Measurements from ENCODE around the gene KRT85. TPM values are rescaled to one million over a fixed set of nuclear protein-coding genes. Genes with fewer than 3 reads are reported as not detected.

Gene KRT85
- total RNA-seq, 5 donors from 2014 or later (not counting 1 experiment from before 2014, with no cell fraction given): not detected

DNA sequence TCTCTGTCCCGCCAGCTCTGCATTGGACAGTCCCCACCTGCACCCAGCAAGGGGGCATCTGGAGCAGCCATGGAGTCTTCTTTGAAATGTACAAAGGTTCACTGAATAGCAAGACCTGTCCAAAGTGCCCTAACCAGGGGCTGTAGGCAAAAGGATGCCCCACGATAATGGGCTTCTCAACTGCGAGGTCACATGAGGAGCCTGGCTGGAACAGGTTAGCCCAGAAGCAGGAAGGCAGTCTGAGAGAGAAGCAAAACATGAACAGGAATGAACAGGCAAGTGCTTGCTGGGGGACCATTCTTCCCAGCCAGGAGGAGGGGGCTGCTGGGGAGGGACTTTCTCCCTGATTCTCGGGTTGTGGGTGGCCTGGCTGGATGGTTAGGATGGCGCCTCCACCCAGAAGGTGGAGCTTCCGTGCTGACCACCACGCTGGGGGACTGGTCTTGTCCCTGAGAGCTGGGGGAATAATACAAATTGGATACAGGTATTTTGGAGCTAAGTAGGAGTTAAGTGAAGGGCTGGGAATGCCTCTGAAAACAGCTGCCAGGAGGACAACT is 7.1 kb downstream of the KRT85 start:
- H3K4me1 Mint-ChIP-seq: peaks cover 22 to 28% (median 23%) of the 10 kb centered on the region in 3 donors
- Histone ChIP-seq H3K4me1 (ENCODE audit: control insufficient read depth in 1 of 2, extremely low read depth in 1 of 2, insufficient read depth in 2 of 2, low read length in 2 of 2) (peaks cover 13 to 35% of the 10 kb centered on the region in 2 experiments), H3K27me3 (replicated peaks in 1 of 2; ENCODE audit: control insufficient read depth in 2 of 2, extremely low read depth in 1 of 2, insufficient read depth in 2 of 2, low read length in 1 of 2) (peaks cover 0 to 47% of the 10 kb centered on the region in 2 experiments), H3K9me3 (no peaks in the 10 kb centered on the region), H3K27ac (ENCODE audit: low read length) (no peak overlapping the region), H3K36me3 (ENCODE audit: control insufficient read depth in 2 of 2, extremely low read depth in 1 of 2, insufficient read depth in 1 of 2, low read length in 1 of 2) (no peaks in the 10 kb centered on the region), H3K4me3 (ENCODE audit: control insufficient read depth in 1 of 2, extremely low read depth in 1 of 2, low read length in 1 of 2) (no peak overlapping the region)
- ChIA-PET POLR2A (no interaction called here), CTCF (no interaction called here)
- no peak overlapping the region for H3K4me3 Mint-ChIP-seq
- no peak overlapping the region for H3K27ac Mint-ChIP-seq
- 87% methylated on average over 7 of the region's 7 CpGs for WGBS (ENCODE audit: insufficient coverage)
- ATAC-seq (replicated peaks in 1 of 4) (no peak), DNase-seq (no peak)
- H3K36me3 Mint-ChIP-seq: no peaks in the 10 kb centered on the region
- H3K27me3 Mint-ChIP-seq: peaks cover 0 to 4% of the 10 kb centered on the region in 2 donors
- H3K9me3 Mint-ChIP-seq: no peaks in the 10 kb centered on the region

DNA sequence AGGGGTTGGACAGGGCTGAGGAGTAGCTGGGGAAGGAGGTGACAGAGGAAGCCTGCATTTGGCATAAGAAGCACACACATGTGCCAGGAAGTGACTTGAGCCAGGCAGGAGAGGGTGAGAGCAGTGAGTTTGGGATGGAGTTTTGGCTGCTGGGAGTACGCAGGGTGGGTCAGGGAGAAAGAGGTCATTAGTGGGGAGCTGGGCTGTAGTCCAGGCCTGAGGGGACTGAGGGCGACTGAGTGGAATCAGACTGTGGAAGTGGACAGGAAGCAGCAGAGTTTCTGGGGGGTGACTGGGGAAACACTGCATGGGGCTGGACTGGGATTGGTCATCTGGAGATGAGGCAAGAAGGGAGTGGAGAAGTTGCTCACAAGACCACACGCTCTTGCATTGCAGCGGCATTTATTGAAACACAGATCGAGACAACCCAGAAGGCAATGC is 7.6 kb downstream of the KRT85 start:
- Mint-ChIP-seq H3K4me1 (peaks cover 22 to 28% (median 23%) of the 10 kb centered on the region in 3 donors), H3K36me3 (no peaks in the 10 kb centered on the region), H3K4me3 (no peak overlapping the region), H3K27ac (peak overlapping the region; percentile 33 to 62), H3K9me3 (no peaks in the 10 kb centered on the region), H3K27me3 (no peaks in the 10 kb centered on the region)
- CTCF ChIA-PET: no interaction called here
- POLR2A ChIA-PET: no interaction called here
- Histone ChIP-seq H3K4me3 (ENCODE audit: control insufficient read depth in 1 of 2, extremely low read depth in 1 of 2, low read length in 1 of 2) (no peak overlapping the region), H3K9me3 (no peaks in the 10 kb centered on the region), H3K27ac (ENCODE audit: low read length) (no peak overlapping the region), H3K36me3 (ENCODE audit: control insufficient read depth in 2 of 2, extremely low read depth in 1 of 2, insufficient read depth in 1 of 2, low read length in 1 of 2) (no peaks in the 10 kb centered on the region), H3K4me1 (ENCODE audit: control insufficient read depth in 1 of 2, extremely low read depth in 1 of 2, insufficient read depth in 2 of 2, low read length in 2 of 2) (peaks cover 13 to 35% of the 10 kb centered on the region in 2 experiments), H3K27me3 (replicated peaks in 1 of 2; ENCODE audit: control insufficient read depth in 2 of 2, extremely low read depth in 1 of 2, insufficient read depth in 2 of 2, low read length in 1 of 2) (peaks cover 0 to 46% of the 10 kb centered on the region in 2 experiments)
- no peak for DNase-seq
- ATAC-seq (replicated peaks in 1 of 4): no peak
- 94% methylated on average over 4 of the region's 5 CpGs for WGBS (ENCODE audit: insufficient coverage)

DNA sequence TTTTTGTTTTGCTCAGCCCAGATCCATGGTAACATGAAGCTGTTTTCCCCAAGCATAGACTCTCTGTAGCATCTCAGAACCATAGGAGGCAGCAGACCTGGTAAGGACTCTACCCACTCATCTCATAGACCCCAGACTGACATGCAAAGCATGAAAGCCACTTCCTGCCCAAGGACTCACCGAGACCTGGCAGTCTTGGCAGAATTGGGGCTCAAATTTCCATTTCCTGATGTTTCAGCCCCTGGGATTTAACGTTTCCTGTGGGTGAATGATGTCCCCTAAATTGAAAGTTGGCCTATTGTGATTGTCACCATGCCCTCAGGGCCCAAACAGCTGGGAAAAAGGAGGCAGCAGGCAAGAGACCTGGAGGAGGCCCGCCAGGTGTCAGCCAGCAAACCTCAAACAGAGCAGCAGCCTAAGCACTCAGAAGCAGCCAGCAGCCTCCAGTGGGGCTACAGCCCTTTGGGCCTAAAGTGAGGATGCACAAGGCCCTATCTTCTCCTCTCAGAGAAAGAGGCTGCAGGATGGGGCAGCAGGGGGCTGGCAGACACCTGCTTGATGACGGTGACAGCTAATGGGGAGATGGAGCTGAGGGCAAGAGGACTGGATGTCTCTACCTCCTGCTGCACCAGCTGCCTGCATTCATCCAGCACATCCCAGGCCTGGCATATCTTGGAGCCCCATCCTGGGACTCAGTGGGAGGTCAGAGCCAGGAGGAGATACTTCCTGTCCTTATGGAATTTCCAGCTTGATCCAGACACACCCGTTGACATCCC is 8.5 kb downstream of the KRT85 start:
- peaks cover 13 to 35% of the 10 kb centered on the region in 2 experiments for H3K4me1 ChIP-seq (ENCODE audit: control insufficient read depth in 1 of 2, extremely low read depth in 1 of 2, insufficient read depth in 2 of 2, low read length in 2 of 2)
- H3K27me3 ChIP-seq (replicated peaks in 1 of 2; ENCODE audit: control insufficient read depth in 2 of 2, extremely low read depth in 1 of 2, insufficient read depth in 2 of 2, low read length in 1 of 2): peaks cover 0 to 45% of the 10 kb centered on the region in 2 experiments
- Mint-ChIP-seq H3K9me3 (no peaks in the 10 kb centered on the region), H3K4me3 (peak overlapping the region in 1 of 3 donors; percentile 56), H3K27me3 (peaks cover 0 to 4% of the 10 kb centered on the region in 2 donors), H3K36me3 (no peaks in the 10 kb centered on the region), H3K4me1 (peaks cover 22 to 28% (median 23%) of the 10 kb centered on the region in 3 donors), H3K27ac (peak overlapping the region; percentile 65 to 69)
- no peaks in the 10 kb centered on the region for H3K9me3 ChIP-seq
- WGBS (ENCODE audit: insufficient coverage): 6% methylated on average over 3 of the region's 5 CpGs
- CTCF ChIA-PET: no interaction called here
- peak; percentile 91 to 99 (median 96) for ATAC-seq (replicated peaks in 1 of 4)
- no peaks in the 10 kb centered on the region for H3K36me3 ChIP-seq (ENCODE audit: control insufficient read depth in 2 of 2, extremely low read depth in 1 of 2, insufficient read depth in 1 of 2, low read length in 1 of 2)
- POLR2A ChIA-PET: no interaction called here
- peak overlapping the region in 1 of 2 donors; percentile 2 for H3K4me3 ChIP-seq (ENCODE audit: control insufficient read depth in 1 of 2, extremely low read depth in 1 of 2, low read length in 1 of 2)
- peak in 22 of 35 experiments; percentile 6 to 60 (median 22) for DNase-seq
- no peak overlapping the region for H3K27ac ChIP-seq (ENCODE audit: low read length)

DNA sequence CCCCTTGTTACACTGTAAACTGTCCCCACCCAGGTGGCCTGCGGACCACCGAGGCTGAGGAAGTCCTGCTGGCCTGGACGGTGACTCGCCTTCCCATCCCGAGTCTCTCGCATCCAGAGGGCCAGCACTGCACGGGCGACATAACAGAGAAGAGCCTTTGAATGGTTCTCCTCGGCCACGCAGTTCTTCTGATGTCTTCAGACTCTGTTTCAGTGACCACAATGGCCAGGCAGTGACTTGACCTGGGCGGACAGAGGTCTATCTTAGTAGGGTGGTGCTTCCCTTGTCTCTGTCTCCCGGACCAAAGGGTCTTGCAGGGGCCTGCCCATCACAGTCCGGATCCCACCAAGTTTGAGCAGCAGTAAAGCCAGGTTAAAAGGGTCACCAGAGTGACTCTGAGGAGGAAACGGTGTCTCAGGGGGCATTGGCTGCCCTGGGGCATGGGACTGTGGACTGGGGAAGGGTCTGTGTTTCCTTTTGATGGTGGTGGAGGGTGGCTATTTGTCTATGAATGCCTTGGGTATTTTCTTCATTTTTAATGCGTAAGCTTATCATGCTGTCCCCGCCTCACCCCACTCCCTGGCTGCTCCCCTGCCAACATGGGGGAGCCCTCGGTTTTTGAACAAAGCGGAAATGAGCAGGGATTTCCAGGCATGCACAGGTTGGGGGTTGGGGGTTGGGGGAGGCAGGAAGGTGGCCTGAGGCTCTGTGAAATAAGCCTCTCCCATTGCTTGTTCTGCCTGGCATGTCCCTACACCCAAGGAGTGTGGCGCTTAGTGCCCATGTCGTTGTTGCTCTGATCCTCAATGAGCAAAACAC is 10.3 kb downstream of the KRT85 start:
- POLR2A ChIA-PET: no interaction called here

DNA sequence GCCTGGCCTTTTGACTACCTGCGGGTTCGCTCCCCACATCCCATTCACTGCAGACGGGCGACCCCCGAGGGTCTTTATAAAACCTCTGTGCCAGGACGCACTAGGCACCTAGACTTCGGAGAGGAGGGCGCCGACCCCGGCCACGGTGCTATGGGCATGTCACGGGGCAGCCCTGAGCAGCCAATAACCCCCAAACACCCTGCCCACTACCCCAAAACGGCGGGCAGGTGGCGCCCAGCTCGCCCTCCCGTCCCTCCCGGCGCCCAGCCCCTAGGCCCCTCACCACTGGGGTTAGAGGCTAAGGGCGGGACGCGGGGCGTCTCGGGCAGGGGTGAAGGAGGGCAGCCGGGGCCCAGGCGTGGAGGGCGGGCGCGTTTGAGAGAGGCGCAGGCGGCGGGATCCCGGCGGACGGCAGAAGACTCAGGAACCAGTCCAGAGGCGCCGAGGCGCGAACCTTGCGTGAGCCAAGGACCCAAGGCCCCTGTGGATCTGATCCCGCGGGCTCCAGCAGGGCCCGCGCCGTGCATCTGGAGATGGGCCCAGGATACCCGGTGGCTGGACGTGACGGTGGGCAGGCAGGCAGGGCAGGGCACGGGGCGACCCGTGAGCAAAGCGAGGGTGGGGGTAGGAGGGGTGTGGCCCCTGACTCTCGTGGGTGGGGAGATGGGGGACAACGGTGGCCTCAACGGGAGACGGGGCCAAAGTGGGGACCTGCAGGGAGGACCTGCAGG is 11.1 kb downstream of the KRT85 start:
- POLR2A ChIA-PET: no interaction called here
- 92% methylated on average over 46 of the region's 56 CpGs for WGBS (ENCODE audit: insufficient coverage)
- Mint-ChIP-seq H3K4me1 (peaks cover 41 to 44% (median 44%) of the 10 kb centered on the region in 3 donors), H3K4me3 (no peak overlapping the region), H3K9me3 (no peaks in the 10 kb centered on the region), H3K36me3 (no peaks in the 10 kb centered on the region), H3K27ac (no peak overlapping the region), H3K27me3 (peaks cover 3 to 5% of the 10 kb centered on the region in 2 donors)
- Histone ChIP-seq H3K4me3 (ENCODE audit: control insufficient read depth in 1 of 2, extremely low read depth in 1 of 2, low read length in 1 of 2) (no peak overlapping the region), H3K36me3 (ENCODE audit: control insufficient read depth in 2 of 2, extremely low read depth in 1 of 2, insufficient read depth in 1 of 2, low read length in 1 of 2) (no peaks in the 10 kb centered on the region), H3K9me3 (no peaks in the 10 kb centered on the region), H3K27me3 (replicated peaks in 1 of 2; ENCODE audit: control insufficient read depth in 2 of 2, extremely low read depth in 1 of 2, insufficient read depth in 2 of 2, low read length in 1 of 2) (peaks cover 0 to 38% of the 10 kb centered on the region in 2 experiments), H3K4me1 (ENCODE audit: control insufficient read depth in 1 of 2, extremely low read depth in 1 of 2, insufficient read depth in 2 of 2, low read length in 2 of 2) (peaks cover 25 to 43% of the 10 kb centered on the region in 2 experiments), H3K27ac (ENCODE audit: low read length) (no peak overlapping the region)
- CTCF ChIA-PET: no interaction called here
- DNase-seq (peak in 1 of 35 experiments; percentile 22), ATAC-seq (replicated peaks in 1 of 4) (no peak)

More for the DNA sequence above, 10.3 kb downstream of the KRT85 start:
- peaks cover 33 to 41% (median 36%) of the 10 kb centered on the region in 3 donors for H3K4me1 Mint-ChIP-seq
- H3K9me3 Mint-ChIP-seq: no peaks in the 10 kb centered on the region
- 88% methylated on average over 16 of the region's 20 CpGs for WGBS (ENCODE audit: insufficient coverage)
- Histone ChIP-seq H3K4me3 (ENCODE audit: control insufficient read depth in 1 of 2, extremely low read depth in 1 of 2, low read length in 1 of 2) (no peak overlapping the region), H3K27me3 (replicated peaks in 1 of 2; ENCODE audit: control insufficient read depth in 2 of 2, extremely low read depth in 1 of 2, insufficient read depth in 2 of 2, low read length in 1 of 2) (peaks cover 0 to 37% of the 10 kb centered on the region in 2 experiments), H3K4me1 (ENCODE audit: control insufficient read depth in 1 of 2, extremely low read depth in 1 of 2, insufficient read depth in 2 of 2, low read length in 2 of 2) (peaks cover 17 to 39% of the 10 kb centered on the region in 2 experiments), H3K36me3 (ENCODE audit: control insufficient read depth in 2 of 2, extremely low read depth in 1 of 2, insufficient read depth in 1 of 2, low read length in 1 of 2) (no peaks in the 10 kb centered on the region), H3K27ac (ENCODE audit: low read length) (no peak overlapping the region), H3K9me3 (no peaks in the 10 kb centered on the region)
- H3K27me3 Mint-ChIP-seq: peaks cover 3 to 5% of the 10 kb centered on the region in 2 donors
- no peaks in the 10 kb centered on the region for H3K36me3 Mint-ChIP-seq
- DNase-seq: peak in 1 of 35 experiments; percentile 13
- H3K27ac Mint-ChIP-seq: no peak overlapping the region
- ATAC-seq (replicated peaks in 1 of 4): no peak
- H3K4me3 Mint-ChIP-seq: no peak overlapping the region
- CTCF ChIA-PET: no interaction called here
